CD14-positive monocyte (primary cell): ENCODE data around the gene GPR148. TPM values are rescaled to one million over a fixed set of nuclear protein-coding genes. Genes with fewer than 3 reads are reported as not detected.
"Not testable (repeated sequence)": the region's sequence is repeated elsewhere in the genome, so short reads cannot be mapped to it uniquely, and the experiment has no call there.

Experiments
- DNase-seq, 3 donors: peaks; one replicate each; pipeline ENCODE4 v3.0.0-alpha.2; 2011 to 2022
- H2AFZ ChIP-seq: 2 replicates; pipeline ENCODE4 v1.6.0; 2012; ENCODE audit warnings: mild to moderate bottlenecking, low read depth, low read length, inconsistent platforms; ENCODE audit not compliant: insufficient read depth, poor library complexity, severe bottlenecking
- H3K27ac ChIP-seq, 2 donors: 1 replicate in 1 of 2; 2 replicates in 1 of 2; pipeline ENCODE4 v1.5.1; 2012 to 2013; ENCODE audit warnings: low read length in 2 of 2, control low read depth in 1 of 2, inconsistent platforms in 1 of 2, low read depth in 1 of 2, mild to moderate bottlenecking in 1 of 2
- H3K27me3 ChIP-seq, 2 donors: one replicate each; pipeline versions ENCODE4 v1.6.0 to v1.6.1; 2011 to 2013; ENCODE audit warnings: low read length in 2 of 2; ENCODE audit not compliant: control insufficient read depth in 2 of 2, insufficient read depth in 2 of 2
- H3K36me3 ChIP-seq, 2 donors: replicated peaks in 1 of 2; 1 replicate in 1 of 2; 2 replicates in 1 of 2; pipeline versions ENCODE4 v1.5.1 to v1.6.1; 2012 to 2013; ENCODE audit warnings: low read length in 2 of 2, control low read depth in 1 of 2, inconsistent platforms in 1 of 2, mild to moderate bottlenecking in 1 of 2; ENCODE audit not compliant: insufficient read depth in 2 of 2, control insufficient read depth in 1 of 2
- H3K4me1 ChIP-seq, 2 donors: 1 replicate in 1 of 2; 2 replicates in 1 of 2; pipeline versions ENCODE4 v1.5.1 to v1.6.1; 2012 to 2013; ENCODE audit warnings: low read length in 2 of 2, control low read depth in 1 of 2, inconsistent platforms in 1 of 2, mild to moderate bottlenecking in 1 of 2, moderate library complexity in 1 of 2; ENCODE audit not compliant: insufficient read depth in 2 of 2, control insufficient read depth in 1 of 2
- H3K4me2 ChIP-seq: replicated peaks from 2 replicates; pipeline ENCODE3; 2012; ENCODE audit warnings: low read length, moderate library complexity, mild to moderate bottlenecking; ENCODE audit not compliant: poor library complexity, severe bottlenecking; ENCODE audit errors: extremely low read depth
- H3K4me3 ChIP-seq, 3 experiments: fragments of 200-600 bp in 1 of 3; sonication (generic) in 1 of 3; replicated peaks in 1 of 3; 1 replicate in 2 of 3; 2 replicates in 1 of 3; pipeline ENCODE4 v1.5.1; 2011 to 2013; ENCODE audit warnings: low read length in 3 of 3, mild to moderate bottlenecking in 3 of 3, control low read depth in 2 of 3, low read depth in 2 of 3, inconsistent platforms in 1 of 3, moderate library complexity in 1 of 3
- H3K79me2 ChIP-seq: 2 replicates; pipeline ENCODE4 v1.6.0; 2012; ENCODE audit warnings: mild to moderate bottlenecking, control low read depth, inconsistent platforms, low read length, moderate library complexity; ENCODE audit not compliant: insufficient read depth
- H3K9ac ChIP-seq: 2 replicates; pipeline ENCODE4 v1.6.0; 2017; ENCODE audit warnings: low read length, mild to moderate bottlenecking; ENCODE audit not compliant: insufficient read depth, poor library complexity, severe bottlenecking
- H3K9me3 ChIP-seq, 2 donors: replicated peaks in 1 of 2; 1 replicate in 1 of 2; 2 replicates in 1 of 2; pipeline versions ENCODE4 v1.5.1 to v1.6.1; 2012 to 2013; ENCODE audit warnings: low read length in 2 of 2, control low read depth in 1 of 2; ENCODE audit not compliant: control insufficient read depth in 1 of 2, insufficient read depth in 1 of 2
- H4K20me1 ChIP-seq: 2 replicates; pipeline ENCODE4 v1.6.0; 2012; ENCODE audit warnings: mild to moderate bottlenecking, low read length, control low read depth, moderate library complexity; ENCODE audit not compliant: insufficient read depth
- H3K27ac Mint-ChIP-seq, 7 donors: one replicate each; pipeline ENCODE4 v1.8.0; 2020; ENCODE audit warnings: mild to moderate bottlenecking in 7 of 7, mixed read lengths in 7 of 7, moderate library complexity in 6 of 7, inconsistent platforms in 2 of 7
- H3K27me3 Mint-ChIP-seq, 3 donors: one replicate each; pipeline ENCODE4 v1.8.0; 2021 to 2022; ENCODE audit warnings: low read depth in 3 of 3, mild to moderate bottlenecking in 3 of 3, mixed read lengths in 3 of 3, moderate library complexity in 3 of 3, inconsistent platforms in 1 of 3
- H3K36me3 Mint-ChIP-seq, 2 donors: one replicate each; pipeline ENCODE4 v1.8.0; 2020; ENCODE audit warnings: mixed read lengths in 2 of 2, inconsistent platforms in 1 of 2, mild to moderate bottlenecking in 1 of 2
- H3K4me1 Mint-ChIP-seq: one replicate; pipeline ENCODE4 v1.8.0; 2020; ENCODE audit warnings: mild to moderate bottlenecking, mixed read lengths
- H3K4me3 Mint-ChIP-seq, 2 donors: one replicate each; pipeline ENCODE4 v1.8.0; 2020; ENCODE audit warnings: mild to moderate bottlenecking in 2 of 2, mixed read lengths in 2 of 2, moderate library complexity in 1 of 2
- H3K9me3 Mint-ChIP-seq, 7 donors: one replicate each; pipeline ENCODE4 v1.8.0; 2020 to 2022; ENCODE audit warnings: mixed read lengths in 7 of 7, mild to moderate bottlenecking in 6 of 7, moderate library complexity in 6 of 7, inconsistent platforms in 2 of 7
- WGBS: methylation state at CpG from one replicate; pipeline ENCODE4 v1.1.5; 2013; ENCODE audit warnings: missing lambda C conversion rate; ENCODE audit not compliant: insufficient coverage; 5-methylcytosine and 5-hydroxymethylcytosine counted together
- intact Hi-C, 2 donors: fragments of 100-400 bp; cut with micrococcal nuclease; formaldehyde crosslinking; loops; one replicate each; pipeline versions ENCODE4 v1.15.0 to v1.15.1; 2023
- polyA minus RNA-seq: library from RNA; depleted of rRNA, polyadenylated mRNA; stranded (reverse); fragments of >200 nt; gene quantifications from 2 replicates; pipeline ENCODE4 v1.2.3, GENCODE V29; 2012
- polyA plus RNA-seq, 3 donors: library from polyadenylated mRNA; depleted of rRNA in 1 of 3; unstranded in 2 of 3; stranded (reverse) in 1 of 3; fragments of 300-500 nt in 2 of 3; fragments of >200 nt in 1 of 3; fragmentation: Illumina TruSeq in 2 of 3; gene quantifications; 1 replicate in 2 of 3; 2 replicates in 1 of 3; pipeline ENCODE4 v1.2.3, GENCODE V29; 2012 to 2021
- total RNA-seq, 12 experiments: library from RNA in 1 of 12; stranded (reverse) in 1 of 12; fragments of 120-200 nt in 1 of 12; gene quantifications; one replicate each; pipeline ENCODE4 v1.2.4 and lab custom pipeline; 2013 to 2026; ENCODE audit warnings: mixed read lengths in 6 of 12, inconsistent platforms in 1 of 12
- TF ChIP-seq, protein P1 (sequence below): fragments of 200-600 bp; IDR thresholded peaks from one replicate; pipeline ENCODE4 v1.8.0; 2022; ENCODE audit warnings: antibody characterized with exemption, mild to moderate bottlenecking

Gene GPR148, protein sequence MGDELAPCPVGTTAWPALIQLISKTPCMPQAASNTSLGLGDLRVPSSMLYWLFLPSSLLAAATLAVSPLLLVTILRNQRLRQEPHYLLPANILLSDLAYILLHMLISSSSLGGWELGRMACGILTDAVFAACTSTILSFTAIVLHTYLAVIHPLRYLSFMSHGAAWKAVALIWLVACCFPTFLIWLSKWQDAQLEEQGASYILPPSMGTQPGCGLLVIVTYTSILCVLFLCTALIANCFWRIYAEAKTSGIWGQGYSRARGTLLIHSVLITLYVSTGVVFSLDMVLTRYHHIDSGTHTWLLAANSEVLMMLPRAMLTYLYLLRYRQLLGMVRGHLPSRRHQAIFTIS
- total RNA-seq (2013): not detected
- not detected for polyA plus RNA-seq
- not detected in 2 replicates for polyA minus RNA-seq
- total RNA-seq (lab: John Stamatoyannopoulos, UW): 0 to 0.12 (median 0) reads per million in 11 experiments

DNA sequence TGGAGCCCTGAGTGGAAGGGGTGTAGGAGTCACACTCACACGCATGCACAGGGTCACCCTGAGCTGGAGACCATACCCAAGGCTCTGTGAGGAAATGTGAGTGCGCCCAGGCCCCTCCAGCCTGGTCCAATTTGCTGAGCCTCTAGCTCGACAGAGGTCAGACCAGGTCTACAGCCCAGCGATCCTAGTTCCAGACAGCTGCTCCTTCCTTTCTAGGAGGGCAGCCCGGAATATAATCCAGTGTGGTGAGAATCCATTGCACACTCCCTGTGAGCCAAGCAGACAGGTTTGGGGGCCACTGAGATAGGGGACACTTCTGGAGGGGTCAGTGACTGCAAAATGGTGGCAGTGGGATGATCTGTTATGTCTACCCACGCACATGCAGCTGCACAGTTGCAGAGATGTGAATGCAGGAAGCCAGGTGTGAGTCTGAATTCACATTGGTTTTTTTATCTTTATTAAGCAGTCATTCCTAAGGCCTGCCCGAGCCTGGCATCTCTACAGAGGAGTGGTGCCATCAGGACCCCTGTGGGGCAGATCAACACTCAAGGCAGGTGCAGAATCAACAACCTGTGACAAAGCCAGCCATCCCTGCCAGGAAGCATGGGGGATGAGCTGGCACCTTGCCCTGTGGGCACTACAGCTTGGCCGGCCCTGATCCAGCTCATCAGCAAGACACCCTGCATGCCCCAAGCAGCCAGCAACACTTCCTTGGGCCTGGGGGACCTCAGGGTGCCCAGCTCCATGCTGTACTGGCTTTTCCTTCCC is at the start of gene GPR148:
Gene GPR148, plus strand, starts transcription at position 522 of the 768 bp plus-strand sequence. Its CDS starts 82 bp downstream, at position 604.
- 79% methylated on average over 8 of the region's 8 CpGs for WGBS
- Histone ChIP-seq H4K20me1 (no peaks in the 10 kb centered on the region), H3K4me3 (peak within 1 kb of the TSS in 1 of 3 experiments; percentile 77), H3K27me3 (peaks cover 4 to 19% of the 10 kb centered on the region in 2 donors), H3K9ac (no peak within 1 kb of the TSS), H3K4me1 (peaks cover 18 to 19% of the 10 kb centered on the region in 2 donors), H3K27ac (no peak within 1 kb of the TSS), H3K9me3 (no peaks in the 10 kb centered on the region), H3K79me2 (no peaks in the 10 kb centered on the region), H2AFZ (peak within 1 kb of the TSS; percentile 87), H3K4me2 (peak within 1 kb of the TSS; percentile 90), H3K36me3 (no peaks in the 10 kb centered on the region)
- peaks cover 16% of the 10 kb centered on the region for H3K4me1 Mint-ChIP-seq
- intact Hi-C loops: no loop called here
- DNase-seq: no peak
- H3K27me3 Mint-ChIP-seq: peaks cover 18 to 26% (median 23%) of the 10 kb centered on the region in 3 donors
- TF ChIP-seq, protein P1, sequence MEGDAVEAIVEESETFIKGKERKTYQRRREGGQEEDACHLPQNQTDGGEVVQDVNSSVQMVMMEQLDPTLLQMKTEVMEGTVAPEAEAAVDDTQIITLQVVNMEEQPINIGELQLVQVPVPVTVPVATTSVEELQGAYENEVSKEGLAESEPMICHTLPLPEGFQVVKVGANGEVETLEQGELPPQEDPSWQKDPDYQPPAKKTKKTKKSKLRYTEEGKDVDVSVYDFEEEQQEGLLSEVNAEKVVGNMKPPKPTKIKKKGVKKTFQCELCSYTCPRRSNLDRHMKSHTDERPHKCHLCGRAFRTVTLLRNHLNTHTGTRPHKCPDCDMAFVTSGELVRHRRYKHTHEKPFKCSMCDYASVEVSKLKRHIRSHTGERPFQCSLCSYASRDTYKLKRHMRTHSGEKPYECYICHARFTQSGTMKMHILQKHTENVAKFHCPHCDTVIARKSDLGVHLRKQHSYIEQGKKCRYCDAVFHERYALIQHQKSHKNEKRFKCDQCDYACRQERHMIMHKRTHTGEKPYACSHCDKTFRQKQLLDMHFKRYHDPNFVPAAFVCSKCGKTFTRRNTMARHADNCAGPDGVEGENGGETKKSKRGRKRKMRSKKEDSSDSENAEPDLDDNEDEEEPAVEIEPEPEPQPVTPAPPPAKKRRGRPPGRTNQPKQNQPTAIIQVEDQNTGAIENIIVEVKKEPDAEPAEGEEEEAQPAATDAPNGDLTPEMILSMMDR: no peak
- peak within 1 kb of the TSS in 1 of 2 donors; percentile 43 for H3K4me3 Mint-ChIP-seq
- peaks cover 0 to 5% (median 2%) of the 10 kb centered on the region in 7 donors for H3K9me3 Mint-ChIP-seq
- no peaks in the 10 kb centered on the region for H3K36me3 Mint-ChIP-seq
- H3K27ac Mint-ChIP-seq: peak within 1 kb of the TSS in 3 of 7 donors; percentile 30 to 50 (median 43)

DNA sequence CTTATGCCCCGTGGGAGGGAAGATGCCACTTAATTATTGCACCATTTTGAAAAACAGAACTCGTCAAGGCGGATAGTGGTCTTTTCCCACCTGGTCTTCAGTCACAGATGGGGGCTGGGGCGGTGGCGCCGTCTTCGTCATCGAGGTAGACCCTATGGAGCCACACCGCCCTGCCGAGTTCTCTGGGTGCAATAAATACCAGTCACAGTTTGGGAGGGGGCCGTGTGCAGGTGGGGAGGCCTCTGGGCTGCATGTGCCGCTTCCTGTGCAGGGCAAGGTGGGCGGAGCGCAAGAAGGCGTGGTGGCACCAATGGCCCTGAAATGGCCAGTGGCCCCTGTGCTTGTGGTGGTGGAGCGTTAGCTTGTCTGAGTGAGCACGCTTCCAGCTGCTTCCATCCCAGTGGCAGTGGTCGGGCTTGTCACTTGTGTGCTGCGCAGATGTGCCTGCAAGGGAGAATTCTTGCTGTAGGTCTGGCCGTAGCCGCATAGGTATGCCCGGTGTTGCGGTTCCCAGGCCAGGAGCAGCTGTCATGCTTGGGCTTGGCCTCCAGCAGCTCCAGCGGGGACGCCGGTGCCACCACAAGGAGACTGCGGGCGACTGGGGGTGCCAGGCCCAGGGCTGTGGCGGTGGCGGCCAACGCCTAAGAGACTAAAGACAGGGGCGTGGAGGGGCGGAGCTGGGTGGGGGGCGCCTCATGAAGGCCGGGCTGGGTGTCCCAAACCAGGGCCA is 36.7 kb upstream of the GPR148 start:
- H3K4me3 ChIP-seq, H3K27me3 ChIP-seq, H2AFZ ChIP-seq, H3K36me3 ChIP-seq, H3K9me3 Mint-ChIP-seq, H3K9me3 ChIP-seq, H3K4me1 Mint-ChIP-seq, intact Hi-C loops, DNase-seq, H3K4me2 ChIP-seq, H3K36me3 Mint-ChIP-seq, H3K27ac Mint-ChIP-seq, H4K20me1 ChIP-seq, H3K9ac ChIP-seq, H3K4me3 Mint-ChIP-seq, H3K79me2 ChIP-seq, H3K27ac ChIP-seq, H3K4me1 ChIP-seq: not testable (repeated sequence)
- peaks cover 9 to 16% (median 12%) of the 10 kb centered on the region in 3 donors for H3K27me3 Mint-ChIP-seq
- WGBS: 60% methylated on average over 6 of the region's 35 CpGs

DNA sequence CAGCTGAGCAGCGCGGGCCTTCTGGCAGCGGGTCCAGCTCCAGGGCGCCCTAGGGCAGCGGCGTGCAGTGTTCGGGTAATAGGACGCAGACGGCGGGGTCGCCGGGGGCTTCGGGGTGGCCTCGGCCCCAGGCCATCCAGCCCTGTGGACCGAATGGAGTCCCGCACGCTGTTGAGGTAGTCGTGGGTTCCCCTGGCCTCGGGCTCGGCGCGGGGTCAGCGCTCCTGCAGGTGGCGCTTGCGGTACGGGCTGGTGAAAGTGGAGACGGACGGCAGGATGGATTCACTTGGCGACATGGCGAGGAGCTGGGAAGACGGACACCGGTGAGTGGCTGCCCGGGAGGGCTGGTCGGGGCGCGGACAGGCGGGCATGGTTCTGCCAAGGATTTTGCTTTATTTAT is 35.4 kb upstream of the GPR148 start:
- H2AFZ ChIP-seq, H3K36me3 ChIP-seq, H3K79me2 ChIP-seq, H3K36me3 Mint-ChIP-seq, H3K9me3 ChIP-seq, H4K20me1 ChIP-seq, H3K4me3 ChIP-seq, intact Hi-C loops, H3K27ac ChIP-seq, H3K4me1 ChIP-seq, H3K4me2 ChIP-seq, H3K9ac ChIP-seq, H3K27ac Mint-ChIP-seq, DNase-seq, H3K9me3 Mint-ChIP-seq, H3K4me1 Mint-ChIP-seq, H3K27me3 ChIP-seq: not testable (repeated sequence)
- Mint-ChIP-seq H3K4me3 (peak overlapping the region in 1 of 2 donors; percentile 71), H3K27me3 (peaks cover 9 to 16% (median 12%) of the 10 kb centered on the region in 3 donors)
- WGBS: 1% methylated on average over 10 of the region's 37 CpGs
